ENCODE data around the gene HLA-E.

DNA sequence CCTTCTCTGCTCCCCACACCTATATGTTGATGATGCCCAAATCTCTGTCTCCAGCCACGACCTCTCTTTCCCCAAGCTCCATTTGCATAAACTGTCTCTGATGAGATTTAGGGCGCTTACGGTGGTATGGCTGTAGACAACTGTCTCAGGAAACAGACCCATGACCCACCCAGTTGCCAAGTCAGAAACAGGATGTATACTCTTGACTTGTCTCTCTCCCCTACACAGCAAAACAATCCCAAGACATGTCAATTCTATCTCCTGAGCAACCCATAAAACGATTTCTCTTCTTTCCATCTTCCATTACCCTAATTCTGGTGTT is 53.1 kb downstream of the HLA-E start:
- no peak for TF ChIP-seq GATA2 (IDR thresholded peaks at IDR 0.05; ENCODE audit: low read depth, low read length)
- TF ChIP-seq GATA3 (IDR thresholded peaks at IDR 0.05; ENCODE audit: low read depth, low read length): no peak

Measured in SH-SY5Y (cell line).